HT-29 (cell line): ENCODE data around the gene OR2AE1. TPM values are rescaled to one million over a fixed set of nuclear protein-coding genes. Genes with fewer than 3 reads are reported as not detected.

Experiments
- small RNA-seq: library from RNA; depleted of rRNA; stranded (forward); fragments of <200 nt; gene quantifications from one replicate; pipeline ENCODE3, GENCODE V24; 2014
- total RNA-seq: library from RNA; depleted of rRNA; stranded (reverse); fragments of >200 nt; shearing (Covaris generic); gene quantifications from 2 replicates; pipeline ENCODE4 v1.2.3, GENCODE V29; 2014; rRNA removed

The OR2AE1 gene
- total RNA-seq, 1 experiment from 2014 or later: not detected

Small RNA genes lying within 50 kb of the gene (small RNA-seq; reads per million reads assigned to genes)
- gene AC011904.1 (not detected), gene CYP3A52P (not detected)

Other genes with a start within 250 kb of the OR2AE1 start
- gene CYP3A5, start 197.0 kb downstream of the OR2AE1 start, total RNA-seq: 96.3 and 108 TPM in 2 replicates
- 0.10 TPM in 1 of 2 replicates, not detected in the other for gene CYP3A7, start 141.8 kb downstream of the OR2AE1 start, total RNA-seq
- not detected in 2 replicates for gene CYP3A4, start 92.8 kb downstream of the OR2AE1 start, total RNA-seq
- not detected in 2 replicates for gene CYP3A43, start 49.0 kb downstream of the OR2AE1 start, total RNA-seq
- 15.1 and 16.0 TPM in 2 replicates for gene TRIM4, start 42.5 kb upstream of the OR2AE1 start, total RNA-seq
- gene GJC3, start 52.6 kb upstream of the OR2AE1 start, total RNA-seq: not detected in 2 replicates
- gene AZGP1, start 99.0 kb upstream of the OR2AE1 start, total RNA-seq: 42.3 and 43.2 TPM in 2 replicates
- 22.5 and 32.1 TPM in 2 replicates for gene ZKSCAN1, start 138.6 kb upstream of the OR2AE1 start, total RNA-seq
- gene ZSCAN21, start 172.7 kb upstream of the OR2AE1 start, total RNA-seq: 7.7 and 7.9 TPM in 2 replicates
- gene ZNF3, start 204.7 kb upstream of the OR2AE1 start, total RNA-seq: 22.2 and 23.6 TPM in 2 replicates
- gene COPS6, start 211.9 kb upstream of the OR2AE1 start, total RNA-seq: 111 and 128 TPM in 2 replicates
- 461 and 531 TPM in 2 replicates for gene MCM7, start 224.4 kb upstream of the OR2AE1 start, total RNA-seq
- 36.8 and 38.1 TPM in 2 replicates for gene AP4M1, start 224.6 kb upstream of the OR2AE1 start, total RNA-seq
- gene TAF6, start 242.3 kb upstream of the OR2AE1 start, total RNA-seq: 45.0 and 65.5 TPM in 2 replicates
- 2.7 and 5.5 TPM in 2 replicates for gene CNPY4, start 242.6 kb upstream of the OR2AE1 start, total RNA-seq
- 1.3 and 2.9 TPM in 2 replicates for gene MBLAC1, start 249.9 kb upstream of the OR2AE1 start, total RNA-seq